Activated T-cell treated with anti-CD3 and anti-CD28 coated beads, Interleukin-2, amount 50 U/mL, for 4 hours (primary cell): Measurements from ENCODE around the gene AIF1. TPM values are rescaled to one million over a fixed set of nuclear protein-coding genes. Genes with fewer than 3 reads are reported as not detected.

ENCODE experiments used
- ATAC-seq, 2 donors: fragments of 200-7000 bp; cut with Tn5 transposase; one replicate each; pipeline ENCODE4 v1.10.0; 2021
- DNase-seq: peaks from one replicate; pipeline ENCODE4 v3.0.0-alpha.2; 2020
- H3K27me3 Mint-ChIP-seq: one replicate; pipeline ENCODE4 v1.8.0; 2021; ENCODE audit warnings: low read depth, mixed read lengths
- H3K36me3 Mint-ChIP-seq: one replicate; pipeline ENCODE4 v1.8.0; 2022; ENCODE audit warnings: mixed read lengths; ENCODE audit not compliant: insufficient read depth
- H3K4me1 Mint-ChIP-seq: one replicate; pipeline ENCODE4 v1.8.0; 2021; ENCODE audit warnings: low read depth, mixed read lengths
- H3K4me3 Mint-ChIP-seq: one replicate; pipeline ENCODE4 v1.8.0; 2021; ENCODE audit warnings: mild to moderate bottlenecking, moderate library complexity, mixed read lengths
- H3K9me3 Mint-ChIP-seq: one replicate; pipeline ENCODE4 v1.8.0; 2021; ENCODE audit warnings: mixed read lengths
- total RNA-seq, 3 donors: library from RNA; stranded (reverse); gene quantifications; one replicate each; pipeline ENCODE4 v1.2.1, GENCODE V29; 2021

Gene AIF1
- total RNA-seq, 3 donors from 2014 or later: 18.5 to 57.5 (median 36.5) TPM

GRCh38 chr6:31577579-31577966 is 37.5 kb upstream of the AIF1 start:
- no peak for DNase-seq
- Mint-ChIP-seq H3K4me1 (peaks cover 68% of the 10 kb centered on the region), H3K4me3 (peak overlapping the region; percentile 96), H3K9me3 (no peaks in the 10 kb centered on the region), H3K36me3 (peaks cover 58% of the 10 kb centered on the region), H3K27me3 (no peaks in the 10 kb centered on the region)
- ATAC-seq: no peak

- peaks cover 51% of the 10 kb centered on the region for H3K36me3 Mint-ChIP-seq
- no peak for DNase-seq
Observed at GRCh38 chr6:31578184-31579118, 36.6 kb upstream of the AIF1 start.

GRCh38 chr6:31579119-31579505 is 35.9 kb upstream of the AIF1 start:
- H3K36me3 Mint-ChIP-seq: peaks cover 46% of the 10 kb centered on the region
- no peak for ATAC-seq
- H3K4me3 Mint-ChIP-seq: peak overlapping the region; percentile 96
- no peaks in the 10 kb centered on the region for H3K9me3 Mint-ChIP-seq
- H3K4me1 Mint-ChIP-seq: peaks cover 66% of the 10 kb centered on the region
- H3K27me3 Mint-ChIP-seq: no peaks in the 10 kb centered on the region
- no peak for DNase-seq

More at GRCh38 chr6:31578184-31579118, 36.6 kb upstream of the AIF1 start:
- no peaks in the 10 kb centered on the region for H3K27me3 Mint-ChIP-seq
- peaks cover 66% of the 10 kb centered on the region for H3K4me1 Mint-ChIP-seq
- H3K9me3 Mint-ChIP-seq: no peaks in the 10 kb centered on the region
- peak overlapping the region; percentile 96 for H3K4me3 Mint-ChIP-seq
- no peak for ATAC-seq

- ATAC-seq (no peak), DNase-seq (no peak)
- Mint-ChIP-seq H3K9me3 (no peaks in the 10 kb centered on the region), H3K27me3 (no peaks in the 10 kb centered on the region), H3K4me3 (peak overlapping the region; percentile 96), H3K4me1 (peaks cover 66% of the 10 kb centered on the region), H3K36me3 (peaks cover 43% of the 10 kb centered on the region)
Observed at GRCh38 chr6:31579546-31580437, 35.2 kb upstream of the AIF1 start.

GRCh38 chr6:31580438-31580740 is 34.6 kb upstream of the AIF1 start:
- H3K27me3 Mint-ChIP-seq: no peaks in the 10 kb centered on the region
- peak overlapping the region; percentile 96 for H3K4me3 Mint-ChIP-seq
- H3K36me3 Mint-ChIP-seq: peaks cover 42% of the 10 kb centered on the region
- ATAC-seq (no peak), DNase-seq (no peak)
- peaks cover 66% of the 10 kb centered on the region for H3K4me1 Mint-ChIP-seq
- H3K9me3 Mint-ChIP-seq: no peaks in the 10 kb centered on the region

GRCh38 chr6:31580807-31581433 is 34.1 kb upstream of the AIF1 start:
- peaks cover 37% of the 10 kb centered on the region for H3K36me3 Mint-ChIP-seq
- peaks cover 69% of the 10 kb centered on the region for H3K4me1 Mint-ChIP-seq
- H3K27me3 Mint-ChIP-seq: no peaks in the 10 kb centered on the region
- no peaks in the 10 kb centered on the region for H3K9me3 Mint-ChIP-seq
- DNase-seq (peak; percentile 90), ATAC-seq (peak; percentile 77 to 81)
- peak overlapping the region; percentile 96 for H3K4me3 Mint-ChIP-seq

GRCh38 chr6:31581434-31582229 is 33.4 kb upstream of the AIF1 start:
- H3K9me3 Mint-ChIP-seq: no peaks in the 10 kb centered on the region
- no peaks in the 10 kb centered on the region for H3K27me3 Mint-ChIP-seq
- H3K4me1 Mint-ChIP-seq: peaks cover 76% of the 10 kb centered on the region
- H3K4me3 Mint-ChIP-seq: peak overlapping the region; percentile 96
- peak in 1 of 2 donors; percentile 1 for ATAC-seq
- H3K36me3 Mint-ChIP-seq: peaks cover 30% of the 10 kb centered on the region
- DNase-seq: no peak

GRCh38 chr6:31582230-31582643 is 32.8 kb upstream of the AIF1 start, which contains the start of gene LTB:
TSS of gene LTB (minus strand) at chr6:31582424. CDS start at chr6:31582417, 7 bp downstream.
- peaks cover 24% of the 10 kb centered on the region for H3K36me3 Mint-ChIP-seq
- peak within 1 kb of the TSS; percentile 96 for H3K4me3 Mint-ChIP-seq
- peaks cover 78% of the 10 kb centered on the region for H3K4me1 Mint-ChIP-seq
- DNase-seq: peak; percentile 61
- no peaks in the 10 kb centered on the region for H3K27me3 Mint-ChIP-seq
- ATAC-seq: peak; percentile 3 to 13
- no peaks in the 10 kb centered on the region for H3K9me3 Mint-ChIP-seq

- H3K36me3 Mint-ChIP-seq: peaks cover 10% of the 10 kb centered on the region
- peaks cover 77% of the 10 kb centered on the region for H3K4me1 Mint-ChIP-seq
- ATAC-seq (no peak), DNase-seq (no peak)
- no peaks in the 10 kb centered on the region for H3K27me3 Mint-ChIP-seq
- H3K4me3 Mint-ChIP-seq: peak overlapping the region; percentile 47
- H3K9me3 Mint-ChIP-seq: no peaks in the 10 kb centered on the region
Observed at GRCh38 chr6:31585491-31585890, 29.5 kb upstream of the AIF1 start.

- Mint-ChIP-seq H3K4me1 (peaks cover 76% of the 10 kb centered on the region), H3K27me3 (no peaks in the 10 kb centered on the region), H3K9me3 (no peaks in the 10 kb centered on the region), H3K36me3 (peaks cover 9% of the 10 kb centered on the region), H3K4me3 (peak within 1 kb of the TSS; percentile 74)
- no peak for ATAC-seq
- DNase-seq: no peak
Observed at GRCh38 chr6:31586008-31586407, 29.0 kb upstream of the AIF1 start, which contains the start of gene LST1. TSS of gene LST1 (plus strand) at chr6:31586277. CDS start at chr6:31587300, 1,023 bp downstream.

GRCh38 chr6:31586599-31587281 is 28.3 kb upstream of the AIF1 start:
- Mint-ChIP-seq H3K4me3 (peak overlapping the region; percentile 74), H3K9me3 (no peaks in the 10 kb centered on the region), H3K4me1 (peaks cover 76% of the 10 kb centered on the region), H3K27me3 (no peaks in the 10 kb centered on the region), H3K36me3 (peaks cover 7% of the 10 kb centered on the region)
- peak in 1 of 2 donors; percentile 16 for ATAC-seq
- DNase-seq: no peak

- no peaks in the 10 kb centered on the region for H3K27me3 Mint-ChIP-seq
- peak; percentile 61 to 67 for ATAC-seq
- peaks cover 5% of the 10 kb centered on the region for H3K36me3 Mint-ChIP-seq
- peaks cover 73% of the 10 kb centered on the region for H3K4me1 Mint-ChIP-seq
- peak overlapping the region; percentile 80 for H3K4me3 Mint-ChIP-seq
- H3K9me3 Mint-ChIP-seq: no peaks in the 10 kb centered on the region
- no peak for DNase-seq
Observed at GRCh38 chr6:31587791-31588777, 26.9 kb upstream of the AIF1 start.
